Measurements from ENCODE around the gene CWC25. TPM values are rescaled to one million over a fixed set of nuclear protein-coding genes. Genes with fewer than 3 reads are reported as not detected.

CWC25 gene
- 18.2 and 19.1 TPM in 2 replicates for total RNA-seq (2022)
- Bru-seq, nascent RNA: percentile 65 among the genes with signal in this experiment
- BruChase-seq, experiment 1, labeled RNA remaining after a 2-hour chase: percentile 72 among the genes with signal in this experiment
- percentile 73 among the genes with signal in this experiment for BruChase-seq, experiment 2, labeled RNA remaining after a 6-hour chase
- long read RNA-seq, transcript CWC25-202 (10 exons, 3,234 nt): major isoform, 33 of 46 reads
- long read RNA-seq, partial matches to known transcripts: 2 of 46 reads
- long read RNA-seq, other reads (novel, unspliced or antisense): 11 of 46 reads

- no peaks in the 10 kb centered on the region for H3K27me3 ChIP-seq (replicated peaks; ENCODE audit: control insufficient read depth, insufficient read depth, low read length)
- no peaks in the 10 kb centered on the region for H3K36me3 ChIP-seq (ENCODE audit: control insufficient read depth, insufficient read depth, low read length)
- Mint-ChIP-seq H3K9me3 (ENCODE audit: unreplicated experiment) (no peaks in the 10 kb centered on the region), H3K4me1 (ENCODE audit: low read depth, unreplicated experiment) (no peaks in the 10 kb centered on the region), H3K27ac (ENCODE audit: unreplicated experiment) (peak within 1 kb of the TSS; percentile 100), H3K4me3 (ENCODE audit: unreplicated experiment) (peak within 1 kb of the TSS; percentile 98), H3K27me3 (ENCODE audit: insufficient read depth, unreplicated experiment) (no peaks in the 10 kb centered on the region), H3K36me3 (ENCODE audit: insufficient read depth, unreplicated experiment) (peaks cover 35% of the 10 kb centered on the region)
- TSS peak; percentile 81 for BruUV-seq (replicated peaks)
- H3K4me1 ChIP-seq: peaks cover 9% of the 10 kb centered on the region
- no peaks in the 10 kb centered on the region for H3K9me3 ChIP-seq
- no peak for TF ChIP-seq CTCF (IDR thresholded peaks at IDR 0.05; ENCODE audit: insufficient read depth in 1 of 2, low read depth in 1 of 2, low read length in 1 of 2, severe bottlenecking in 1 of 2, unreplicated experiment in 1 of 2)
- intact Hi-C loops (cut with micrococcal nuclease; ENCODE audit: unreplicated experiment): loop anchor here (1.0 kb wide), 2 partner anchors 25 to 28 kb away; partner anchors contain the start of gene RPL23
- ChIA-PET POLR2A (interaction anchor here (0.6 to 1.8 kb wide), 6 partner anchors 13 to 319 kb away, joined by 3 to 18 read pairs (median 3); partner anchors contain the start of genes PIP4K2B and RPL23), CTCF (interaction anchor here (0.6 to 1.2 kb wide), 4 partner anchors 28 to 413 kb away, joined by 3 to 5 read pairs (median 4); partner anchors contain the start of genes FBXO47 and RPL23)
- DNase-seq: peak; percentile 97 to 98
- H3K4me3 ChIP-seq (ENCODE audit: low read depth, low read length): peak within 1 kb of the TSS; percentile 86
These were observed at the start of gene CWC25 for GRCh38 chr17:38824899-38825761. Gene CWC25 (minus strand): TSS chr17:38825321. CDS start chr17:38825183, 138 bp downstream.

GRCh38 chr17:38873640-38874380, 48.7 kb upstream of the CWC25 start:
- BruUV-seq (replicated peaks): no TSS peak
- no peak for DNase-seq
- peaks cover 8% of the 10 kb centered on the region for H3K36me3 ChIP-seq (ENCODE audit: control insufficient read depth, insufficient read depth, low read length)
- peak overlapping the region; percentile 50 for H3K27ac Mint-ChIP-seq (ENCODE audit: unreplicated experiment)
- H3K9me3 ChIP-seq: no peaks in the 10 kb centered on the region
- intact Hi-C loops (cut with micrococcal nuclease; ENCODE audit: unreplicated experiment): loop anchor here (5.0 kb wide), 2 partner anchors 48 to 93 kb away; partner anchors contain the start of gene FBXO47
- no peak for TF ChIP-seq CTCF (IDR thresholded peaks at IDR 0.05; ENCODE audit: insufficient read depth in 1 of 2, low read depth in 1 of 2, low read length in 1 of 2, severe bottlenecking in 1 of 2, unreplicated experiment in 1 of 2)
- H3K4me1 ChIP-seq: peaks cover 68% of the 10 kb centered on the region
- peaks cover 24% of the 10 kb centered on the region for H3K4me1 Mint-ChIP-seq (ENCODE audit: low read depth, unreplicated experiment)
- H3K9me3 Mint-ChIP-seq (ENCODE audit: unreplicated experiment): no peaks in the 10 kb centered on the region
- CTCF ChIA-PET: no interaction called here
- no peak overlapping the region for H3K4me3 Mint-ChIP-seq (ENCODE audit: unreplicated experiment)
- POLR2A ChIA-PET: no interaction called here
- no peaks in the 10 kb centered on the region for H3K27me3 ChIP-seq (replicated peaks; ENCODE audit: control insufficient read depth, insufficient read depth, low read length)
- no peaks in the 10 kb centered on the region for H3K27me3 Mint-ChIP-seq (ENCODE audit: insufficient read depth, unreplicated experiment)
- H3K36me3 Mint-ChIP-seq (ENCODE audit: insufficient read depth, unreplicated experiment): peaks cover 50% of the 10 kb centered on the region
- no peak overlapping the region for H3K4me3 ChIP-seq (ENCODE audit: low read depth, low read length)
